ENCODE data around the gene ADAMTSL3.
"Not testable (repeated sequence)": the region's sequence is repeated elsewhere in the genome, so short reads cannot be mapped to it uniquely, and the experiment has no call there.

The ADAMTSL3 gene

DNA sequence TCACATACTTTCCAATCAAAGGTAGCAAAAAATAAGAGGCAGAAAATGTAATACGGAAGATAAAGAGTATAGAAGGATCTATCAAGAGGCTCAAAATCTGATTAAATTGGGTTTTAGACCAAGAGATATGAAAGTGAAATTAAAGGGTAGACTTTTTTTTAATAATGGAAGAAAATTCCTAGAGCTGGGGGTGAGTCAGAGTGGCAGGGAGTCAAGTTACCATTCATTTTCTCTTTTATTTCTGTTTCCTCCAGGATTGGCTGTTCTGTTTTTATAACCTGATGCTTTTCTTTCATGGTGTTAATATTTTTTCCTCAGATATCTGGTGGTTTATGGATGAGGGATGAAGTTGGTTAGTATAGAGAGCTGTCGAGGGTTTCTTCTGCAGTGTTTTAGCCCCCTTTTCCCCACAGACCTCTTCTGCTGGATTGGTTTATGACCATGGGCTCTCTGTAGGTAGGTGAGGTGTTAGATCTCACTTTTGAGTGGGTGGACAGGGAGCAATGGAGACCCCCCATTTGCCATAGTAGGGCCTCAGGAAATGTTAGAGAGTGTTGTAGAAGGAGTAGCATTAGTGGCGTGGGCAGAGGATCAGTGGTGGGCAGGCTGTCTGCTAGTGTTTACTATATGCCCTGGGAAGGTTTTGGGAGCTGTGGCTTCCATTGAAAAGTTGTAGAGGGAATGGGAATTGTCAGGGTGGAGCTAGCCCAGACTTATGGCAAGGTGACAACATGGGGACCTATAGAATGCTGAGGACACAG, 380.1 kb downstream of the ADAMTSL3 start:
- no peak for DNase-seq
- TF ChIP-seq GATA1 (IDR thresholded peaks at IDR 0.05; ENCODE audit: low read depth, low read length): no peak
- no peak for TF ChIP-seq POLR2A (IDR thresholded peaks at IDR 0.05; ENCODE audit: low read length)

DNA sequence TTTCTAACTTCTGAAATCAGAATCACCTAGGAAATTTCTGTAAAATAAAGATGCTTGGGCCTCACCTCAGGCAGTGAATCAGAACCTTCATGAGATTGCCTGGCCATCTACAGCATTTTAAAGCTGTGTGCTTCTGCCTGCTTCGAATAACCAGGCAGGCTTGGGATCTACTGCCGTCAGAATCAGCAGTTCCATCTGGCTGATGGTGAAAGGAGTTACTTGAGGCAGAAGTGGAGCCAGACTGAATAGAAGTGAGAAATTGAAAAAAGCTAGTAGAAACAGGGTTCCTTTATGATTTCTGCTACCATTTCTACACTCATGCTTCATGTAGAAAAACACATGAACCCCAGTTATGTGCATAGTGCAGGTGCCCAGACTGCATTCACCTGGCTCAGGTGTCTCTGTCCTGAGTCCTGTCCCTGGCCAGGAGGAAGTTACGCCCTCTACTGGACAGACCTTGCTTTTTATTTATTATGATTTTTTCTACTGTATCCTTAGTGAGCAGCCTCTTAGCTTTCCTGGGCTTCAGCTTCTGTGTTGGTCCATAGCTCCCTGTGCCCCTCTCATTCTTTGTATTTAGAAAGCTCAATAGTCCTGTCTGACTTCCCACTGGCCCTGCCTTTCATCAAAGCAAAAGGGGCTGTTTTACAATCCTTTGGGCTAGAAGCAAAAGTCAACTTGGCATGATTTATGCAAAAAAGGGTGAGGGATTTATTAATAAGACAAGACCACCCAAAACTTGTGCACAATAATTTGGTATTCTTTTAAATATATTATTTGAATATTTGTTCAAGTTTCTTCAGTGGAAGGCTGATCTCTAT, 380.9 kb downstream of the ADAMTSL3 start:
- DNase-seq: peak in 1 of 2 experiments; percentile 8
- TF ChIP-seq GATA1 (IDR thresholded peaks at IDR 0.05; ENCODE audit: low read depth, low read length) (no peak), POLR2A (IDR thresholded peaks at IDR 0.05; ENCODE audit: low read length) (no peak)

DNA sequence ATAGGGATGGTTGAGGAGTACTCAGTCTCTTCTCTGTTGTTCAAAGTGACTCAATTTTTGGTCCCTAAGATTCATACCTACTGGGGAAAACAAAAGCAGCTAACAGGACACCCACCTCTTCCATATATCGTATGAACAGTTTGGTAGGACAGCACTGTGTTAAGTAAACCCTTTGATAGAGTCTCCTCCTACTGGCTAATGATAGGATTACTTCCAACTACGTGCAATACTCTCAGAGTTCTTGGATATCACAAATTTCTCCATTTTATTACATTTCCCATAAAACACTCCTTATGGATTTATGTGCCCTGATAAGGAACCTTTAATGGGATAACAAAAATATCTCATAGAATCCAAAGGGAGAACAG, 381.5 kb downstream of the ADAMTSL3 start:
- DNase-seq: peak in 1 of 2 experiments; percentile 4
- no peak for TF ChIP-seq GATA1 (IDR thresholded peaks at IDR 0.05; ENCODE audit: low read depth, low read length)
- TF ChIP-seq POLR2A (IDR thresholded peaks at IDR 0.05; ENCODE audit: low read length): no peak

DNA sequence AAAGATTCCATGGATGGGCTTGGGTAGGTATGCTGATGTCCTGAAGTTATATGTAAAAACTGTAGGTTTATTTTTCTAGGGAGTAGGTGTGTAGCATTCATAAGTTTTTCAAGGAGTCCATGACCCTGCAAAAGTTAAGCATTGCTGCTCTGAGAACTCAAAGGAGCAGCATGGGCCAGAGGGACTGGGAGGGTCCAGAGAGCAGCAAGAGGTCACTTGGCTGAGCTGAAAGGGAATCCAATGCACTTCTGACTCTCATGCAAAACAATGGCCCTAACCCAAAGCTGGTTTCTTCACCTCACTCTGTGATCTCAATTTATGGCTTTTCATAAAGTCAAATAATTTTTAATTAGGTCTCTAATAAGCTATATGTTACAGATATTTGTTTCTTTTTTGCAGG, 383.4 kb downstream of the ADAMTSL3 start:
- DNase-seq: no peak
- no peak for TF ChIP-seq POLR2A (IDR thresholded peaks at IDR 0.05; ENCODE audit: low read length)
- no peak for TF ChIP-seq GATA1 (IDR thresholded peaks at IDR 0.05; ENCODE audit: low read depth, low read length)

DNA sequence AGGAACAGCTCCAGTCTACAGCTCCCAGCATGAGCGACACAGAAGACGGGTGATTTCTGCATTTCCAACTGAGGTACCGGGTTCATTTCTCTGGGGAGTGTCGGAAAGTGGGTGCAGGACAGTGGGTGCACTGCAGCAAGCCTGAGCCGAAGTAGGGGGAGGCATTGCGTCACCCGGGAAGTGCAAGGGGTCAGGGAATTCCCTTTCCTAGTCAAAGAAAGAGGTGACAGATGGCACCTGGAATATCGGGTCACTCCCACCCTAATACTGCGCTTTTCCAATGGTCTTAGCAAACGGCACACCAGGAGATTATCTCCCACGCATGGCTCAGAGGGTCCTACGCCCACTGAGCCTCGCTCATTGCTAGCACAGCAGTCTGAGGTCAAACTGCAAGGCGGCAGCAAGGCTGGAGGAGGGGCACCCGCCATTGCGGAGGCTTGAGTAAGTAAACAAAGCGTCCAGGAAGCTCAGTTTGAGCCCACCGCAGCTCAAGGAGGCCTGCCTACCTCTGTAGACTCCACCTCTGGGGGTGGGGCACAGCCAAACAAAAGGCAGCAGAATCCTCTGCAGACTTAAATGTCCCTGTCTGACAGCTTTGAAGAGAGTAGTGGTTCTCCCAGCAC, 388.6 kb downstream of the ADAMTSL3 start:
- not testable (repeated sequence) for DNase-seq

DNA sequence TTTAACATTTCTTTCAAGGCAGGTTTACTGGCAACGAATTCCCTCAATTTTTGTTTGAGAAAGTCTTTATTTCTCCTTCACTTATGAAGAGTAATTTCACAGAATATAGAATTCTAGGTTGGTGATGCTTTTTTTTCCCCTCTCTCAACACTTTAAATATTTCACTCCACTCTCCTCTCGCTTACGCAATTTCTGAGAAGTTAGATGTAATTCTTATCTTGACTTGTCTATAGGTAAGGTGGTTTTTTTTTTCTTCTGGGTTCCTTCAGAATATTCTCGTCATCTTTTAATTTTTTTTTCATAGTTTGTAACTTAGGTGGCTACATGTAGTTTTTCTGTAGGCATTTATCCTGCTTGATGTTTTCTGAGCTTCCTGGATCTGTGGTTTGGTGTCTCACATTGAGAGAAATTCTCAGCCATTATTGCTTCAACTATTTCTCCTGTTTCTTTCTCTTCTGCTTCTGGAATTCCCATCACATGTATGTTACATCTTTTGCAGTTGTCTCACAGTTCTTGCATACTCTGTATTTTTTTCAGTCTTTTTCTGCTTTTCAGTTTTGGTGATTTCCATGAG, 392.2 kb downstream of the ADAMTSL3 start:
- TF ChIP-seq POLR2A (IDR thresholded peaks at IDR 0.05; ENCODE audit: low read length) (no peak), GATA1 (IDR thresholded peaks at IDR 0.05; ENCODE audit: low read depth, low read length) (no peak)
- DNase-seq: no peak

DNA sequence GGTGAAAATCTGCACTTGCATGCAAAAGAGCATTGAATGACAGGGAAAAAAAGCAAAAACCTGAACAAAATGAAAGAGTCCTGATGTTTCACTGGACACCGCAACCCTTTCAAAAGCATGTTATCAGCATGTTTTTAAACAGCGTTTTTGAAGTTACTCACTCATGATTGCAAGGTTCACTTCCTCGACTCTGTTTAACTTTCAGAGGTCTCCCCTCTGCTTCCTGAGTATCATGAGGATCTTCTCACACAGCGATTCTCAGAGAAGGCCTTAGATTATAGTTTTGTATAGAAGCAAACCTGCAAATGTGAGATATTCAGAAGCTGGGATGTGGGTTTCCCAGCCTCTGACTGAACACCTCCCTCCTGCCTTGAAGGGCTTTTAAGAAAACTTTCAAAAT, 395.6 kb downstream of the ADAMTSL3 start:
- not testable (repeated sequence) for DNase-seq

DNA sequence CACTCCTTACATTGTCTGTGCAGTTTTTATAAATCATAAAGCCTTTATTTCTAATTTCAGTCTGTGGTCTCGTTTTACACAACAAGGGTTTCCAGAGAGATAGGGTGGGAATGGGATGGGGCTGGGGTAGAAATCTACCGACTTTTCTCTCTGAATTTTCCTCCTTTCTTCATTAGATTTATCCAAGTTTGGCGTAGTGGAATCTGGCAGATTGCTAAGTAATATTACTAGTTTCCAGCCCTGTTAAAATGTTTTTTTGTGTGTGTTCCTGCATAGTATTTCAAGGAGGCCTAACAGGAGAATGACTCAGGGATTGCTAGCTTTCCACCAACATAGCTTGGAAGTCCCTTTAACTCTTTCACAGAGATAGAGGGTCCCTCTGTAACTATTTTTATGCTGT, 396.2 kb downstream of the ADAMTSL3 start:
- TF ChIP-seq POLR2A (IDR thresholded peaks at IDR 0.05; ENCODE audit: low read length): no peak
- no peak for TF ChIP-seq GATA1 (IDR thresholded peaks at IDR 0.05; ENCODE audit: low read depth, low read length)
- no peak for DNase-seq

DNA sequence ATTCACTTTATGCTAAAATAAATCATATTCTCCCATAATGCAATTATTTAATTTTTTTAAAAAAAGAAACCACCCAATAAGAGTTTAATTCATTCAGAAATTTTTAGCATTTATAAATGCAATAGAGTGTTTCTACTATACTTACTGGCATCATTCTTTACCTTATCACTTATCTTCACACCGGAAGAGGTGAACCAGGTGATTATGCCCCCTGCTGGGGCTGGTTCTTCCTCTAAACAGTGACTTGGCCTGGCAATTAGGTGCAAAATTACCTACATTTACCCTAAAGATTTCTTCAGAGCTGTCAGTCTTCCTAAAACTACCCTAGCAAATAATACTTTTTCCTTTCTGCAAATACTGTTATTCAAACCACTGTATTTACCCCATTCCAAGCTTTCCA, 397.2 kb downstream of the ADAMTSL3 start:
- DNase-seq: not testable (repeated sequence)

DNA sequence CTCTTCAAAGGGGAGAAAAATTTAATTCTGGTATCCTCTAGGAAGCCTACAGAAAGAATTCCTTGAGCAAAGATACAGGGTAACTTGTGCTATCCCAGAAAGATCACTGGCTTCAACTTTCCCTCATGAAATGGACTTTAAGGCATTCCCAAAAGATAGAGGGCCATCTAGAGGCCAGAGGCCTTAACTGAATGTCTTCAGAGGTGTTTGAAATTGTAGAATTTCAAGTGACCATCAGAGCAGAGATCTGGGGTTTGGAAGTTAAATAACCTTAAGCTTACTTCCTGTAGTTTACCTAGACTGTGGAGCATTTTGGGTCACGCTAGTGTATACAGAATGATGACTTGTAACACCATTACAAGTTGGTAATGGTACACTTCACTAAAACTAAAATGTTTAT, 400.6 kb downstream of the ADAMTSL3 start:
- not testable (repeated sequence) for DNase-seq

DNA sequence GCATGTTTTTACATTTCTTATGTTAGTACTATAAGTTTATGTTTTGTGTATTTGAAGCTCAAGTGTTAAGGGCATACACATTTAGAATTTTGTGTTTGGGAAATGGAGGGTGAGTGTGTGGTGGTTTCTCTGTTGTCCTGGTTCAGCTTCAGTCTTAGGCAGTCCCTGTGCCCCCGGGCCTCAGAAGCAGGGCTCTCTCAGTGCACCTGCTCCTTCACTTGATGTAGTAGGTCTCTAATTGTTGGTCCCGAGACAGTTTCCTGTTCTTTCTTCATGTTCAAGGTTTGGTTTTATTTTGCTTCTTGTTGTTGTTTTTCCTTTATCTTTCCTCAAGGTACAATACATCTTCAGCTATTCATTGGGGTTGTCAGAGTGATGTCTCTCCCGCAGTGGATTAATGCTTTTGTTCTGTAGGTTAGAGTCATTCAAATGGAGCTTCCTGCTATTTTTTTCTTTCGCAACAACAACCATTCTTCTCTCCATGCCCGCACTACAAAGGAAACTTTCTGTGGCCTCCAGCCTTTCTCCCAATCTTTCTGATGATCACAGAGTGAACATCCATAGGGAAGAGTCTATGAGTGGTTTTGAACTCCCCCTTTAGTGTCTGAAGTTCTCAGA, 403.9 kb downstream of the ADAMTSL3 start:
- no peak for DNase-seq
- TF ChIP-seq GATA1 (IDR thresholded peaks at IDR 0.05; ENCODE audit: low read depth, low read length): no peak
- no peak for TF ChIP-seq POLR2A (IDR thresholded peaks at IDR 0.05; ENCODE audit: low read length)

DNA sequence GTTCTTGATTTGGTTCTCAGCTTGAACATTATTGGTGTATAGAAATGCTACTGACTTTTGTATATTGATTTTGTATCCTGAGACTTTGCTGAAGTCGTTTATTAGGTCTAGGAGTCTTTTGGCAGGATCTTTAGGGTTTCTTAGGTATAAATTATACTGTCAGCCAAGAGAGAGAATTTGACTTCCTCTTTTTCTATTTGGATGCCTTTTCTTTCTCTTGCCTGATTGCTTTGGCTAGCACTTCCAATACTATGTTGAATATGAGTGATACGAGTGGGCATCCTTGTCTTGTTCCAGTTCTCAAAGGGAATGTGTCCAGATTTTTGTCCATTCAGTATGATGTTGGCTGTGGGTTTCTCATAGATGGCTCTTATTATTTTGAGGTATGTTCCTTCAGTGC, 409.8 kb downstream of the ADAMTSL3 start:
- DNase-seq: not testable (repeated sequence)

DNA sequence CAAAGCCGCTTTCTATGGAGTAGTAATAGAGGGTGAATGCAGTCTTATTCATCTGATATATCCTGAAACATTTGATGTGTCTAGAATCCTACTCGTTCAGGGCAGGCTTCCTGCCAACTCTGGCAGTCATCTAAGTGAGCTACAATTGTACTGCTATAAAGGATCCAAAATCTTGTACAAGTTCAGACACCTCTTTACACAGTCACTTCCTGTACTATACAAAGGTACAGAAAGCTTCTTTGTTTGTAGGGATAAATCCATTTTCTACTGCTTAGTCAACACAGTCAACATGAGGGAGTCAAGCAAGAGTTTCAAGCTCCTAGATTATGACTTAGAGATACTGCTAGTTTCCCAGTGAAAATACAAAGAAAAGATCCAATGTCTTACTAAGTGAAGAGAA, 414.8 kb downstream of the ADAMTSL3 start:
- not testable (repeated sequence) for DNase-seq

DNA sequence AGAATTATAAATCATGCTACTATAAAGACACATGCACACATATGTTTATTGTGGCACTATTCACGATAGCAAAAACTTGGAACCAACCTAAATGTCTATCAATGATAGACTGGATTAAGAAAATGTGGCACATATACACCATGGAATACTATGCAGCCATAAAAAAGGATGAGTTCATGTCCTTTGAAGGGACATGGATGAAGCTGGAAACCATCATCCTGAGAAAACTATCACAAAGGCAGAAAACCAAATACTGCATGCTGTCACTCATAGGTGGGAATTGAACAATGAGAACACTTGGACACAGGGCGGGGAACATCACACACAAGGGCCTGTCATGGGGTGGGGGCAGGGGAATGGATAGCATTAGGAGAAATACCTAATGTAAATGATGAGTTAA, 424.1 kb downstream of the ADAMTSL3 start:
- DNase-seq: not testable (repeated sequence)

DNA sequence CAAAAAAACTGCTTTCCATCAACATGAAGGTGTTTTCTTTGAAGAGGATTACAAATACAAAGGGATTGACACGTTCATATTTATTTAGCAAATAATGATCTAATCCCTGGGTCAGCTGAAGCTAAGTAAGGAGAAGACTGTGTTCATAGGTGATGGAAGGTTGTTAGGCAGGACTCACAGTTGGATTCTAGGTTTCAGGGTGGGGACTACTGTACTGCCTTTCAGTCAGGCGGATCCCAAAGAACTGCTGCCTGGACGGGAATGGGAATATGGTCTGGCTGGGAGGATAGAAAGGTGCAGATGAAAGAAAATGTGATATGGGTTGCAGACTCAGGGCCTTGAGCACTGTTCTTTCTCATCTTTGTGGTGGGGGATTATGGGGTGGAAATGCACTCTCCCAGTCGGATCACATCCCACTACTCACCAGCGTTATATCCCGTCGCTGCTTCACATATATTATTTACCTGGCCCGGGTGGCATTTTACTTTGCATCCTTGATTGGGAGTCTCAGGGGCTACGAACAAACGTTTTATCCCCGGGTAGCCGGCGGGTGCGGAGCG, 425.5 kb downstream of the ADAMTSL3 start:
- DNase-seq: not testable (repeated sequence)

Measured in erythroblast (primary cell).